ENCODE measurements around the gene NDUFB11. TPM values are rescaled to one million over a fixed set of nuclear protein-coding genes. Genes with fewer than 3 reads are reported as not detected.
"Not testable (repeated sequence)": the region's sequence is repeated elsewhere in the genome, so short reads cannot be mapped to it uniquely, and the experiment has no call there.

Gene NDUFB11
- total RNA-seq, 2 experiments from 2014 or later, result 50.1 to 53.2 TPM

- H3K27ac ChIP-seq (ENCODE audit: low read depth in 1 of 2, low read length in 2 of 2), result no peak overlapping the region
- no peak overlapping the region for H3K4me3 Mint-ChIP-seq
These were observed 32.1 kb downstream of the NDUFB11 start for GRCh38 chrX:47112316-47112954.

GRCh38 chrX:47110936-47111615, 33.4 kb downstream of the NDUFB11 start:
- H3K4me3 ChIP-seq (ENCODE audit: low read length); H3K4me1 ChIP-seq (ENCODE audit: insufficient read depth, low read length); DNase-seq; POLR2A ChIA-PET; H3K27me3 Mint-ChIP-seq; CTCF ChIA-PET; H3K9me3 ChIP-seq (ENCODE audit: control insufficient read depth in 1 of 2, insufficient read depth in 1 of 2, low read length in 2 of 2); H3K4me1 Mint-ChIP-seq (ENCODE audit: low read depth); H3K36me3 ChIP-seq (ENCODE audit: insufficient read depth, low read length); H3K27ac ChIP-seq (ENCODE audit: low read depth in 1 of 2, low read length in 2 of 2); H3K27ac Mint-ChIP-seq; H3K36me3 Mint-ChIP-seq (ENCODE audit: low read depth); intact Hi-C loops (cut with DNase I, micrococcal nuclease); ATAC-seq (ENCODE audit: poor library complexity); H3K27me3 ChIP-seq (ENCODE audit: control insufficient read depth in 1 of 2, insufficient read depth in 2 of 2, low read length in 2 of 2); H3K9me3 Mint-ChIP-seq; H3K4me3 Mint-ChIP-seq: not testable (repeated sequence)

More at GRCh38 chrX:47112316-47112954, 32.1 kb downstream of the NDUFB11 start:
- Histone ChIP-seq H3K4me3 (ENCODE audit: low read length) (no peak overlapping the region), H3K27me3 (ENCODE audit: control insufficient read depth in 1 of 2, insufficient read depth in 2 of 2, low read length in 2 of 2) (no peaks in the 10 kb centered on the region), H3K36me3 (ENCODE audit: insufficient read depth, low read length) (no peaks in the 10 kb centered on the region), H3K9me3 (ENCODE audit: control insufficient read depth in 1 of 2, insufficient read depth in 1 of 2, low read length in 2 of 2) (no peaks in the 10 kb centered on the region), H3K4me1 (ENCODE audit: insufficient read depth, low read length) (no peaks in the 10 kb centered on the region)
- intact Hi-C loops (cut with DNase I, micrococcal nuclease), result no loop called here
- Mint-ChIP-seq H3K27ac (no peak overlapping the region), H3K36me3 (ENCODE audit: low read depth) (no peaks in the 10 kb centered on the region), H3K27me3 (no peaks in the 10 kb centered on the region), H3K4me1 (ENCODE audit: low read depth) (no peaks in the 10 kb centered on the region), H3K9me3 (no peaks in the 10 kb centered on the region)
- ATAC-seq (ENCODE audit: poor library complexity) (no peak), DNase-seq (no peak)
- ChIA-PET CTCF (no interaction called here), POLR2A (no interaction called here)
- no peak for TF ChIP-seq CTCF (IDR thresholded peaks at IDR 0.05)

DNA sequence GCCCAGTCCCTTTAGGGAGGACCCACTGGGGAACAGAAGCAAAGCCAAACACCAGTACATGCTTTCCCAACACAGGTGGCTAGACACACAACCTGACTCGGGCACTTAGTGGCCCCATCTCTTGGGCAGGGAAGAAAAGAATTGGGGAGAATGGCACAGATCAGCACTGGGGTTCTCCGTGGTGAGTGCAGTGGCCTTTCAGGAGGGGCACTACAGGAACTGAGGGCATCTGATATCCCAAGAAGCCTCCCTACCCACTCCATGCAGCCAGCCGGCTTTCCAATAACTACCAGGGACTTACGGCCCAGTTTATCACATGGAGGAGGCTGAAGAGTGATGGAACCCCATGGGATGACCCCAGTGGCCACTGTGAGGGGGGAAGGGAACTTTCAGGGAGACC, 43.3 kb downstream of the NDUFB11 start:
- Mint-ChIP-seq H3K27ac (no peak overlapping the region), H3K4me3 (no peak overlapping the region), H3K27me3 (no peaks in the 10 kb centered on the region), H3K4me1 (ENCODE audit: low read depth) (no peaks in the 10 kb centered on the region), H3K9me3 (no peaks in the 10 kb centered on the region), H3K36me3 (ENCODE audit: low read depth) (no peaks in the 10 kb centered on the region)
- TF ChIP-seq CTCF (IDR thresholded peaks at IDR 0.05), result no peak
- POLR2A ChIA-PET, result no interaction called here
- ATAC-seq (ENCODE audit: poor library complexity), result no peak
- Histone ChIP-seq H3K4me3 (ENCODE audit: low read length) (no peak overlapping the region), H3K27ac (ENCODE audit: low read depth in 1 of 2, low read length in 2 of 2) (no peak overlapping the region), H3K4me1 (ENCODE audit: insufficient read depth, low read length) (no peaks in the 10 kb centered on the region), H3K9me3 (ENCODE audit: control insufficient read depth in 1 of 2, insufficient read depth in 1 of 2, low read length in 2 of 2) (no peaks in the 10 kb centered on the region), H3K27me3 (ENCODE audit: control insufficient read depth in 1 of 2, insufficient read depth in 2 of 2, low read length in 2 of 2) (no peaks in the 10 kb centered on the region), H3K36me3 (ENCODE audit: insufficient read depth, low read length) (no peaks in the 10 kb centered on the region)
- CTCF ChIA-PET, result no interaction called here
- intact Hi-C loops (cut with DNase I, micrococcal nuclease), result no loop called here
- no peak for DNase-seq
